Smooth muscle cell (in vitro differentiated cells): ENCODE results near the gene NPS. TPM values are rescaled to one million over a fixed set of nuclear protein-coding genes. Genes with fewer than 3 reads are reported as not detected.

Experiments used
- DNase-seq: peaks from one replicate; lab custom pipeline; 2025; ENCODE audit not compliant: unreplicated experiment; lab: John Stamatoyannopoulos, UW
- H2AFZ ChIP-seq: fragments of 200-600 bp; sonication (generic); 2 replicates; pipeline ENCODE4 v1.6.0; 2016; ENCODE audit warnings: antibody characterized with exemption, low read depth, mild to moderate bottlenecking
- H3F3A ChIP-seq: fragments of 200-600 bp; sonication (generic); 2 replicates; pipeline ENCODE4 v1.6.0; 2017; ENCODE audit warnings: antibody characterized with exemption, low read depth
- H3K27ac ChIP-seq: fragments of 200-600 bp; sonication (generic); 2 replicates; pipeline ENCODE4 v1.5.1; 2016; ENCODE audit warnings: low read depth, mild to moderate bottlenecking
- H3K27me3 ChIP-seq: fragments of 200-600 bp; sonication (generic); 2 replicates; pipeline ENCODE4 v1.6.1; 2016; ENCODE audit warnings: low read depth, mild to moderate bottlenecking
- H3K36me3 ChIP-seq: fragments of 200-600 bp; sonication (generic); 2 replicates; pipeline ENCODE4 v1.5.1; 2016; ENCODE audit warnings: low read depth
- H3K4me1 ChIP-seq: fragments of 200-600 bp; sonication (generic); 2 replicates; pipeline ENCODE4 v1.5.1; 2016; ENCODE audit warnings: low read depth
- H3K4me2 ChIP-seq: fragments of 200-600 bp; sonication (generic); 2 replicates; pipeline ENCODE4 v1.6.0; 2016; ENCODE audit warnings: mild to moderate bottlenecking
- H3K4me3 ChIP-seq: fragments of 200-600 bp; sonication (generic); 2 replicates; pipeline ENCODE4 v1.5.1; 2016; ENCODE audit warnings: mild to moderate bottlenecking
- H3K79me2 ChIP-seq: fragments of 200-600 bp; sonication (generic); 2 replicates; pipeline ENCODE4 v1.6.0; 2016; ENCODE audit warnings: low read depth, mild to moderate bottlenecking
- H3K9ac ChIP-seq: fragments of 200-600 bp; sonication (generic); 2 replicates; pipeline ENCODE4 v1.6.0; 2016; ENCODE audit warnings: low read depth
- H3K9me3 ChIP-seq: fragments of 200-600 bp; sonication (generic); replicated peaks from 2 replicates; pipeline ENCODE4 v1.5.1; 2016; ENCODE audit warnings: low read depth
- H4K20me1 ChIP-seq: fragments of 200-600 bp; sonication (generic); 2 replicates; pipeline ENCODE4 v1.6.0; 2016; ENCODE audit warnings: low read depth
- WGBS: methylation state at CpG from one replicate; pipeline ENCODE4 v1.1.7; 2016; ENCODE audit warnings: low lambda C conversion rate; 5-methylcytosine and 5-hydroxymethylcytosine counted together
- polyA plus RNA-seq: library from polyadenylated mRNA; unstranded; fragments of >200 nt; fragmentation: Nextera tagmentation; extraction: Ambion mirVana; gene quantifications from 2 replicates; pipeline ENCODE4 v1.2.1, GENCODE V29; 2016
- total RNA-seq: library from RNA; depleted of rRNA; stranded (reverse); fragments of >200 nt; gene quantifications from 2 replicates; pipeline ENCODE4 v1.2.3, GENCODE V29; 2014
- TF ChIP-seq, protein P1 (sequence below): fragments of 200-600 bp; sonication (generic); IDR thresholded peaks from 2 replicates; pipeline ENCODE4 v1.5.1; 2017; ENCODE audit warnings: borderline replicate concordance, mild to moderate bottlenecking, antibody characterized with exemption; ENCODE audit not compliant: insufficient read depth, poor library complexity, severe bottlenecking

The NPS gene
- total and polyA plus RNA-seq, 2 experiments from 2014 or later: not detected

GRCh38 chr10:127569210-127569609 lies 20.1 kb downstream of the NPS start:
- WGBS: 93% methylated on average over 4 of the region's 4 CpGs

GRCh38 chr10:127570036-127570435 lies 20.9 kb downstream of the NPS start:
- H3K4me1 ChIP-seq: no peaks in the 10 kb centered on the region
- H4K20me1 ChIP-seq: no peaks in the 10 kb centered on the region
- no peak overlapping the region for H3K27ac ChIP-seq
- no peak overlapping the region for H3K9ac ChIP-seq
- DNase-seq: no peak
- H3K4me2 ChIP-seq: no peak overlapping the region
- no peak overlapping the region for H2AFZ ChIP-seq
- peaks cover 19% of the 10 kb centered on the region for H3K27me3 ChIP-seq
- no peaks in the 10 kb centered on the region for H3K9me3 ChIP-seq
- H3F3A ChIP-seq: no peaks in the 10 kb centered on the region
- H3K4me3 ChIP-seq: no peak overlapping the region
- TF ChIP-seq, protein P1, sequence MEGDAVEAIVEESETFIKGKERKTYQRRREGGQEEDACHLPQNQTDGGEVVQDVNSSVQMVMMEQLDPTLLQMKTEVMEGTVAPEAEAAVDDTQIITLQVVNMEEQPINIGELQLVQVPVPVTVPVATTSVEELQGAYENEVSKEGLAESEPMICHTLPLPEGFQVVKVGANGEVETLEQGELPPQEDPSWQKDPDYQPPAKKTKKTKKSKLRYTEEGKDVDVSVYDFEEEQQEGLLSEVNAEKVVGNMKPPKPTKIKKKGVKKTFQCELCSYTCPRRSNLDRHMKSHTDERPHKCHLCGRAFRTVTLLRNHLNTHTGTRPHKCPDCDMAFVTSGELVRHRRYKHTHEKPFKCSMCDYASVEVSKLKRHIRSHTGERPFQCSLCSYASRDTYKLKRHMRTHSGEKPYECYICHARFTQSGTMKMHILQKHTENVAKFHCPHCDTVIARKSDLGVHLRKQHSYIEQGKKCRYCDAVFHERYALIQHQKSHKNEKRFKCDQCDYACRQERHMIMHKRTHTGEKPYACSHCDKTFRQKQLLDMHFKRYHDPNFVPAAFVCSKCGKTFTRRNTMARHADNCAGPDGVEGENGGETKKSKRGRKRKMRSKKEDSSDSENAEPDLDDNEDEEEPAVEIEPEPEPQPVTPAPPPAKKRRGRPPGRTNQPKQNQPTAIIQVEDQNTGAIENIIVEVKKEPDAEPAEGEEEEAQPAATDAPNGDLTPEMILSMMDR: no peak
- no peaks in the 10 kb centered on the region for H3K36me3 ChIP-seq
- H3K79me2 ChIP-seq: no peaks in the 10 kb centered on the region
- 81% methylated on average over 3 of the region's 3 CpGs for WGBS

More at GRCh38 chr10:127569210-127569609, 20.1 kb downstream of the NPS start:
- Histone ChIP-seq H4K20me1 (no peaks in the 10 kb centered on the region), H3K4me1 (no peaks in the 10 kb centered on the region), H3K4me2 (no peak overlapping the region), H3K9ac (no peak overlapping the region), H3K36me3 (no peaks in the 10 kb centered on the region), H3K4me3 (no peak overlapping the region), H2AFZ (no peak overlapping the region), H3F3A (no peaks in the 10 kb centered on the region), H3K9me3 (no peaks in the 10 kb centered on the region), H3K27me3 (peaks cover 18% of the 10 kb centered on the region), H3K79me2 (no peaks in the 10 kb centered on the region), H3K27ac (no peak overlapping the region)
- DNase-seq: no peak
- TF ChIP-seq, protein P1: no peak

- no peak overlapping the region for H3K27ac ChIP-seq
- 47% methylated on average over 1 of the region's 1 CpG for WGBS
- H3K4me1 ChIP-seq: no peaks in the 10 kb centered on the region
- no peaks in the 10 kb centered on the region for H3K79me2 ChIP-seq
- H3K9me3 ChIP-seq: no peaks in the 10 kb centered on the region
- no peaks in the 10 kb centered on the region for H3F3A ChIP-seq
- H2AFZ ChIP-seq: no peak overlapping the region
- no peaks in the 10 kb centered on the region for H3K36me3 ChIP-seq
- no peak overlapping the region for H3K4me3 ChIP-seq
- no peak for DNase-seq
- H3K27me3 ChIP-seq: peaks cover 18% of the 10 kb centered on the region
- H3K4me2 ChIP-seq: no peak overlapping the region
- no peaks in the 10 kb centered on the region for H4K20me1 ChIP-seq
- no peak overlapping the region for H3K9ac ChIP-seq
- TF ChIP-seq, protein P1: no peak
These were observed 22.3 kb downstream of the NPS start for GRCh38 chr10:127571386-127571785.

- WGBS: 49% methylated on average over 3 of the region's 3 CpGs
- Histone ChIP-seq H2AFZ (no peak overlapping the region), H3K27ac (no peak overlapping the region), H3K9me3 (no peaks in the 10 kb centered on the region), H3K27me3 (peaks cover 19% of the 10 kb centered on the region), H3K4me2 (no peak overlapping the region), H3K9ac (no peak overlapping the region), H4K20me1 (no peaks in the 10 kb centered on the region), H3F3A (no peaks in the 10 kb centered on the region), H3K4me1 (no peaks in the 10 kb centered on the region), H3K36me3 (no peaks in the 10 kb centered on the region), H3K4me3 (no peak overlapping the region), H3K79me2 (no peaks in the 10 kb centered on the region)
- DNase-seq: no peak
- TF ChIP-seq, protein P1: no peak
These were observed 26.9 kb downstream of the NPS start for GRCh38 chr10:127576051-127576450.
